D341Med (cell line): ENCODE results near the gene SETD3.
A peak's percentile ranks its signal among the peaks of the same experiment; 100 is the strongest.

ENCODE experiments used
- DNase-seq: peaks from one replicate; pipeline ENCODE4 v3.0.0; 2012; ENCODE audit warnings: low spot score

The SETD3 gene

DNA sequence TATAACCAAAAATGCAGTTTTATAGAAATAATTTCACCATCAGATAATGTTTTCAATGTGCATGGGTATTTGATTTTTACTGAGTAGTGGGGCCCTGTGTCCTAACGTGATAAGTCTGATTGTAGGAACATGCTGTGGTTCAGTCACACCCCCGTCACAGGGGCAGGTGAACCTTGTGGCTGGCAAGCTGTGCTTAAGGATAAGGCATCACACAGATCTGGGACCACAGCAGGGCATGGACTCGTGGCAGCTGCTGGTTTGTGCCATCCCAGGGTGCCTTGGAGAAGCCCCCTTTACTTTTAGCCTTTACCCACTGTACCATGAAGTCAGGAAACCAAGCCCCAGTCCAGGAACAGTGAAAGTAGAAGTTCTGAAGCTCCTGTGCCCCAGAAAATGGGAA lies 17.2 kb upstream of the SETD3 start:
- no peak for DNase-seq

DNA sequence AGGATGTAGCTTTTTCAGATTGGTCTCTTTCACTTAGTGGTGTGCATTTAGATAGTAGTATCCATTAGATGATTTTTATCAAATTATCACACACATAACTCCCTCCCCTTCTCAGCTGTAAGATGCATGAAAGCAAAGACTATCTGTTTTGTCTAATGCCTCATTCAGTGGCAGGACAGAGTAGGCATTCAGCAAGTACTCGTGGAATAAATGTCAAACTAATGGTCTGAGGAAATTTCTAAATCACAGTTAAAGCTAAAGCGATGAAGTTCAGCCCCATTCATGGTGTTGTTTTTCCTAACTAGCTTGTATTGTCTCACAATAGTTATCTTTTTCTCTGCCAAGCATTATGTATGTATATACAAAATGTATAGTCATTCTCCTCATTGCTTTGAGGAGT lies 16.7 kb upstream of the SETD3 start:
- DNase-seq, result no peak

DNA sequence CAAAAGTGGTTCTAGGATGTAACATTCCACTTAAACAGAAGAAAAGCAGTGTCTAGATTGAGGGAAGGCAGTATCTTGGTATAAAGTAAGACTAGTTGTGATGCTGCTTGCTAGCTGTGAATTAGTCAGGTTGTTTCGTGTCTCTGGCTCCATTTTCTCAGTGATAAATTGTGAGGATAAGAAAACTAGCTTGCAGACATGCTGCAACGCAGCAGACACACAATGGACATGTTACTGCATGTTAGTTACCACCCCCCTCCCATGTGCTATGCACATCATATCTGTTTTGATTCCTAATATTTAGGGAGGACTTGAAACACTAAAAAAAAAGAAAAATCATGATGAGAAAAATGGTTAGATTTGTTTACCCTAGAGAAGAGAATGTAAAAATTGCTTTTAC lies 3.4 kb upstream of the SETD3 start:
- DNase-seq, result no peak

DNA sequence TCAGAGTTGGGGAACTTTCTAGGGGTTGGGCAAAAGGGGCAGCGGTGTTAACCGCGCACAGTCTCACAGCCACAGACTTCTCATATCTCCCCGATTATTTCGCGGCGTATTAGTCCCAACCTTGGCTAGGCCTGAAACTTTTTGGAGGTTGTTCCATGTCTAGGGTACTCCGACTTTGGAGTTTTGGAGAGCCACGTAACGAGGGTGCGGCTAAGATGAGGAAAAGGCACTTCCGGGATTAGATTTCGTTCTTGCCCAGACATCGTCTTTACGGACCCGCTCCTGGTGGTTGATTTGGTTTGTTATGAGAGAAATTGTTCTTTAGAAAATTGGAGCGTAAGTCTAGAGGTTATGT lies 1.1 kb upstream of the SETD3 start:
- no peak for DNase-seq

DNA sequence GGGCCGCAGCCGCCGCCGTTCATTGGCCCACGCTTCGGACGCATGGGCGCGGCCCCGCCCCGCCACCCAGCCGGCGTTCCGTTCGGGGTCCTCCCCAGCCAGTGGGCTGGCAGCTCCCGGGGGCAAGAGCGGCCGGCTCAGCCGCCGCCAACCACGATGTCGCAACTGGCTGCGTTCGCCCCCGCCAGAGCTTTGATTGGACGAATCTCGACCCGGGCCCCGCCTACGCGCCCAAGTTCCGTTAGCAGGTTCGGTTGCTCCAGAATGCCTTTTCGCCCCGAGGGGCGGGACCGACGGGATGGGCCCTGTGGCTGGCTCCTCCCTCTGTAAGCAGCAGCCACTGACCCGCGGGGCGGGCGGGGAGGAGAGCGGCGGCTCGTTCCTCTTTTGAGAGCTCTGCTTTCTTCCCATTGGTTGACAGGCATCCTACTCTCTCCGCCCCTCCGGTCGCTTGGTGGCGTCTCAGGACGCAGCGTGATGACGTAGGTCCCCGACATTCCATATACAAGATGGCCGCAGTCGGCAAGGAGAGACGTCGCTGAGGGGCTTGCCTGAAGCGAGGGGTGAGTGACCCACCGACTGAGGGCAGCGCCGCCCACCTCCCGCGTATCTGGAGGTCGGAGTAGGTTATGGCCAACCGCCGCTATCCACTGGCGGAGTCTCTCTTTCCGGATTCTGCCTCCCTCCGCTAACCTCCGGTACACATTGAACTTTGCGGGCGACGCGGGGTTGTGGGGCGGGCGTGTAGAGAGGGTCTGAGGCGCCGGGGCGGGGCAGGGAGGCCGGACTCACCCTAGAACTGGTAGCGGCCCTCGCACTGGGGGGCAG lies 472 bp upstream of the SETD3 start, which contains the start of gene CCNK:
CCNK (plus strand) TSS at position 493 of the 828 bp plus-strand sequence. CDS start 11,269 bp downstream, outside the sequence.
- DNase-seq, result peak; percentile 97

DNA sequence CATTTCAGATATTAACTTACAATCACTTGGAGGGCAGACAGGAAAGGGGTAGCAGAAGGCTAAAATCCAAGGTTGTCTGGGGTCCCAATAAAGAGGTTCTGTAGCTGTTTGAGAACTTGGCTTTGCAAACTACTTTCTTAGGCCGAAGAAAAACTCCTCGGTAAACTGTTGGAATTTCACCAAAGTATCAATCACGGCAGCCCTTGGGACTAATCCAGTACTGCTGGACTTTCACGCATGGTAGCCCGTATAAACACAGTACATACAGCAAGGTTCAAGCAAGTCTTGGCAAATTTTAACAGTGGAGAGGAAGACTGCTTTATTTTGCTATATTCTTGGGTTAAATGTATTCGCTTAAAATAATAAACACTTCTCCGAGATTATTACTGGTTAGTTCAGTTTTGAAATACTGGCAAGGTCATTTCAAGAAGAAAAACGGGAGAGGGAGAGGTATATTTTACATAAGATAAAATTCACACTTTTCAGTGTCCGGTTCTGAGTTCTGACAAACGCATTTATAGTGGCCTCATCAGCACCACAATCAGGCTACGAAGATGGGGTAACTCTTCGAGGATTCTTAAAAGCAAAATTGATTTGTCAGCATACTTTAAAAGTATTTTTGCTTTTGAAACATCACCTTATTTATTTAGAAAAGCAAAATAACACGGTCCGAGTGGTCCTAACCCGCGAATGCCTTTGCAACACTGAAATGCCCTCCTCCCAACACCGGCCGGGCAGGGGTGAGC lies 1.3 kb downstream of the SETD3 start:
- DNase-seq, result no peak

DNA sequence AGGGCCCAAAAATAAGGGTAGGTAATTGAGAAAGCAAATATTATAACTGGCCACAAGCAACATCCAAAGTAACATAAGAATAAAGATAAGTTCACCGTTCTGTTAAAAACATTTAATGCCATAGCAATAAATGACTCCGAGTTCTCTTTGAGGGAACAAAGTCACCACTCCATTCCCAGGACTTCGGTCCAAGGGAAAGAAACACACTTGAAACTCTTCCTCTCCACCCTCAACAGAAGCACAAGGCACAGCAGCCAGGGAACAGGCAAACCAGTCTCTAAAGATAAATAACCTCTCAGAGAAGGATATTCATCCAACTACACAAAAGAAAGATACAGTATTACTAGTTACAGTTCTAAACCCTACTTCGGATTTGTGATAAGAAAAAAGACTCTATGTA lies 2.5 kb downstream of the SETD3 start:
- DNase-seq, result no peak

DNA sequence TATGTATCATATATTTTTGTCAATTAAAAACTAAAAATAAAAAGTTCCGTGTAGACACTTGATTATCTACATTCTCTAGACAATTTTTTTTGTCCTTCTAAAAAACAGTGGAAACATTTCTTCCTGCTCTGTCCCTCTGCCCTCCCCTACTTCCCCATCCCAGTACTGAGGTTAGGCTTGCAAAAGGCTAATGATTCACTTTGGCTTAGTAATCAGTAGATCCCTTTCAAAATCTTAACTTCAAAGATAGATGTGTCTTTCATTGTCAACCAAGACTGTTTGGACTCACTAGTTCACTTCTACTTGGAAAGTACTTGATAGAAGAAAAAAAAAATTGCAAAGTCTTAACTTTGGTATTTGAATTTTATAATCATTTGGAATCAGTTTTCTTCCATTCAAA lies 3.8 kb downstream of the SETD3 start:
- DNase-seq, result no peak

DNA sequence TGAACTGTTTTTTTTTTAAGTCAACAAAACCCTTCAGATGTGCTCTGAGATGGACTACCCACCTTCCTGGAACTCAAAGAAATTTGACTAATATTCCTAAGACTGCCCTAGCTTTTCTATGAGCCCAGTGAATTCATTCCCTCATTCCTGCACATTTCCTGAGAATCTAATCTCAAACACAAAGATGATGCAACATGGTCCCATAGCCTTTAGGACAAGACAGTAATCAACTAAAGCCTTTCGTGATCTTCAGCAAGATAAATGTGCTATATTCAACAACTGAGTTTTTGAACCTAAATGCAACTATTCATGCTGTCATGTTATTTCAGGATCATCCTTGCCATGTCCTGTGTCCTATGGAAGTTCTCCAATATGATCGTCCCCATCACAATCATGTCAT lies 5.0 kb downstream of the SETD3 start:
- DNase-seq, result no peak

DNA sequence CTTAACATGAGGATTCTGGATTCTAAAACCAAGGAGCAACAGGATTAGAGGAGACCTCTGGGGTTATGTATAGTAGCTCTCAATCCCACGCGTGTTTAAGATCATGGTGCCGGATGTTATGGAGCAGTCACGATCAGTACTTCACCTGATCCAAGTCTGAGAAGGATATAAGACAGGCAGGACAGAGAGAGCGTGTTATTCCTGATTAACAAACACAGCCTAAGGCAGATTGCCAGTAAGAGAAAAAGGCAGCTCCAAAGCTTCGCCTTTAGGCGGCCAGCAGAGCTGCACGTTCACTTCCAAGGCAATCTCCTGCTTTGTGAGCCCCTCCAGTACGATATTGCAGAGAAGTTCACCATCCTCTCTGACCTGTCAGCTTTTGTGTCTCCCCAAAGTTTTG lies 5.5 kb downstream of the SETD3 start:
- peak; percentile 42 for DNase-seq

DNA sequence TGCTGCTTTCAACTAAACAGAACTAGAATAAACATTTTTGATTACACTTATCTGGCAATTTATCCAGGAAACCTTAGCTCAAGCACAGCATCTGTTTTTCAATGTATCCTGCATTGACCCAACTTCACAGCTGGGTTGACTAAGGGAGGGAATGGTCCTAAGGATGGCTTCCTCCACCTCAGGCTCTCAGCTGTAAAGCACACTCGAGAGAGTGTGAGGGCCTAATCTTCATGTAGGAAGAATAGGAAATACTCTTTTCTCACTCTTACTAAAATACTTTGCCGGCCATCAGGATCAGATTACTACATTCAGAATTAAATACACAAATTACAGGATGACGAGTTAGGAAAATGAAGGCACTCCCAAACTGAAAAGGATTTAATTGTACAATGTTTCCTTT lies 7.2 kb downstream of the SETD3 start:
- DNase-seq, result no peak

DNA sequence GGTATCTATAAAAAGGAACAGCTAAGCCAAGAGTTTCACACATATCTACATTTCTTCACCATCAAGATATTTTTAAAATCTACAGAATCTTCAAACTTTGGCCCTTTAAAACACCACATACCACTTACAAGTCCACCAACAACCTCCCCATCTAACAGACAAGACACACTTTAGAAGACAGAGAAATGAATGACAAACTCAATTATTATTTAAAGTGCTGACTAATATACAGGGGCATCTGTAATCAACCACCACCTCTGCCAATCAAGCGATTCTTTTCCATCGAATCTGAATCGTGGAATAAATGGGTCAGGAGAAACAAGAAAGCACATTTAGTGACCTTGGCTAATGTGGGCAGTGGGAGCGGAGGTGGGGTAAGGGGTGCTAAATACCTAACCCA lies 7.7 kb downstream of the SETD3 start:
- no peak for DNase-seq

DNA sequence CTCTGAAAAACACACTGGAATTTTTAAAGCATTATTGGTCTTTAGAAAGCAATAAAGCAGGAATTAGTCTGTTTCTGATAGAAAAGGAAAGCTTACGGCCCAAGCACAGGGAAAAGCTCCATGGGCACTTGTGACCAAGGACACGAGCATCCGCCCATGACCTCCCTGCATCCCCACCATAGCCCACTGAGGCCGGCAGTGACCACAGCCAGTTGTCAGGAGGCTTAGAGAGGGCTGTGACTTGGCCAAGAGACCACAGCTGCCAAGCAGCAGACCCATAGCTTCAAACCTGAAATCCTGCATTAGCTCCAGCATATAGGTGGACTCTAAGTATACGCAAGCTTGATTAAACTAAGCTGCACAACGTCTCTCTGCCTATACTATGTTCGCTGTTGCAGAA lies 8.9 kb downstream of the SETD3 start:
- no peak for DNase-seq

DNA sequence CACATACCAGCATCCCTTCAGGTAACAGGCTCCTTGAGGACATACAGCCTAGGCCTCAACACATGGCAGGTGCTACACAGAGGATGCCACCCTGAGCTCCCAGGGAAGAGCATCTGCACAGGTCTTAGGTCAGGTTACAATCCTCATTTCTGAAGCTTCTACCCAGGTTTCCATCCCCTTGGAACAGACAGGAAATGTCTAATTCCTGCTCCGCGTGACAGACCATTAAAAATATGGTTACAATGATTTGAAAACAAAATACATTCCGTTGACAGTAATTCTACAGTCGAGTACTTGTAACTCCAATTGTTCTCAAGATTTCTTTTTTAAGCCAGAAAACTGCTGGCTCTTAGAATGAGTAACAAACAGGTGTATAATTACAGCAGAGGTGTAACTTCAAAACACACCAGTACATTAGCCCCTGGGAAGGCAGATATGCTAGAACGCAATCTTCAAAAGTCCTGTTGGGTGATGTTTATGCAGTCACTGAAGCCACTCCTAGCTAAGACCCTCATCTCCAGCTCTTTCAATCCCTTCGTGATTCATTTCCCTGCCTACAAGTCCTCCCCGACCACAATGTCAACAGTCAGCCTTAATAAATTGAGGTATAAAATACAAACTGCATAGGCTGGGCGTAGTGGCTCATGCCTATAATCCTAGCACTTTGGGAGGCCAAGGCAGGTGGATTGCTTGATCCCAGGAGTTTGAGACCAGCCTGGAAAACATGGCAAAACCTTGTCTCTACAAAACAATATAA lies 11.6 kb downstream of the SETD3 start:
- no peak for DNase-seq

DNA sequence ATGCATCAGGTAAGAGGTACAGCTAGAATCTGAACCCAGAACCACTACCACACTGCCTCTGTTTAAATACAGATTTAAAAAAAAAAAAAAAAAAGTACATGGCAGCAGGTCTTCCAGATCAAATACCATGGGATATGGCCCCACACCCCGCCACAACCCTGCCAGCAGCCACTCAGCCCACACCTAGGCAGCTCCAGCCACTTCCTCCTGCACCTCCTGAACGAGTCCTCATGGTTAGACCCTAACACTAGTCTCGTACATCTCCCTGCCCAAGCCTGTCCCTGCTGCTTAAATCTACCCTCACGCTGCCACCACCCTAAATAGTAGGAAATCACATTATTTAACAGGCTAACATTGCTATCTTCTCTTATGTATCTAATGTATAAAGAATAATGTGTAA lies 12.6 kb downstream of the SETD3 start:
- DNase-seq, result no peak

DNA sequence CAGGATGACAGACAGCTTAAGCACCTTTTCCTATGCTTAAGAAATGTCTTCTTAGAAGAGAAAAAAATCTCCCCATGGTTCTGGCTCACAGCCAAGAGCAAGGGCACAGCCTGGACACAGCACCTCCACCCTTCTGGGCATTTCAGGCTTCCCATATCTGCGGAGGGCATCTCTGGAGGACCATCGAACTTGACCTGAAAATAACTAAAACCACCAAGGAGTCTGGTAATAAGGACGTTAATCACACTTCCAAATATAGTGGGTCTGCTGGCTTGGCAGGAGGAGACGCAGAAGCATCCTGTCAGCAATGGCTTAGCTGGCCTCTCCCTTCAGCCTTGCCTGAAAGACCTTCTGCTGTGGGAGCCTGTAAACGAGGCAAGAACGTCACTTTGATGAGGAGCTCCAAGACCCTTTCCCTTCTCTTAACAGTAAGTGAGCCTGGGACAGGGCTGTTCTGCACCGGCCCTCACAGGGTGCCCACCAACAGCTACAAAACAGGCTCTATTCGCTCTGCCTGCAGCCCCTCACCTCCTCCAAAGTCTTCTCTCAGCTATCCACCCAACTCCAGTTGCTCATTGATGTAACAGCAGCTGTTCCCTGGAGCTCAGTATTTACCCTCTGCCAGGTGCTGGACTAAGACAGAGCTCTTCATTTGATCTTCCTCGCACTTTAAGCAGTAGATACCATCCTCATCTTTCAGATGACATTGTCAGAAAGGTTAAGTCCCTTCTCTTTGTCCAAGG lies 13.2 kb downstream of the SETD3 start:
- peak; percentile 38 for DNase-seq

DNA sequence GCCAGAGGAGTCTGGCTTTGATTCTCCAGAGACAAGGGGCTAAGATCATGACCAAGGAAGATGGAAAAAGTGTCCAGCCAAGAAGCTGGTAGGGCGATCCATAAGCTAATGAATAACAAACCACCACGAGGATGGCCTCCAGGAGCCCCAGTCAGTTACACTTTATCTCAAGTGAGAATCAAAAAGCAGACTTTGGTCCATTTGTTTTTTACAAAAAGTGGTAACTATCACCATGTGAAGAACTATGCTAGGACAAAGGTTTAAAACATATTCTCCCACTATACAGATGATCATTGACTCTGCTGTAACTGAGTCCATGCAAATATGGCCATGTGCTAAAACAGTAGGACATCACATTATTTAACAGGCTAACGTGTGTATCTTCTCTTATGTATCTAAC lies 13.9 kb downstream of the SETD3 start:
- DNase-seq, result no peak

DNA sequence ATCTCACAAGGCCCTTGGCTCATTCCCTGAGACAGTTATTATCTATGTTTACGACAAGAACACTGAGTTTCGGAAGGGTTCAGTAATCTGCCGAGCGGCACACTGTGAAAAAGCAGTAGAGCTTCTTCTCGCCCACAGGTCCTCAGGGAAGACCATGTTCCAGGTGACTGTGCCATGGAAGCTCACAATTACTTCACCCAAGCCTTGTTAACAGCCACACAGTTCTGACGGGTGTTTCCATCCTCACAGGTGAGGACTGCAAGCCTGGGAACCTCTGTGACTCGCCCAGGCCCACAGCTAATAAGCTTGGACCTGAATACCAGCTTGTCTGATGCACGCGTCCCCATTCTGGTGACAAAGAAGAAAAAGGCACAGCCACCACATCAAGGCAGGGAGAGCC lies 15.4 kb downstream of the SETD3 start:
- DNase-seq, result no peak

DNA sequence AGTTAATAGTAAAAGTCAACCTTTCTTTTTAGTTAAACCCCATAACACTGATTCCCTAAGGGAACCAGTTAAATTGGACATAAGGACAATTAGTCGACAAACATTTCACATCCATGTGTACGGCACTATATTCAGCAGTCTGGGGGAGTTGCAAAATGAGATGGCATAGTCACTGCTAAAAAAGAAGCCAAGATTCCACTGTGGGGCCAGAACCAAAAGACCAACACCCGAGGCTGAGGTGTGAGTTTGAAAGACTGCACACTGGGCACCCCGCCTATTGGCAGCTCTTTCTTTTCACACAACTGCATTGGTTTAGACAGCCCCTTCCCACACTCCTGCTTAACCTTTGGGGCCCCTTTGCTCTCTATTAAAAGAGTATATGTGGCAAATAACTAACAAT lies 16.7 kb downstream of the SETD3 start:
- DNase-seq, result no peak

DNA sequence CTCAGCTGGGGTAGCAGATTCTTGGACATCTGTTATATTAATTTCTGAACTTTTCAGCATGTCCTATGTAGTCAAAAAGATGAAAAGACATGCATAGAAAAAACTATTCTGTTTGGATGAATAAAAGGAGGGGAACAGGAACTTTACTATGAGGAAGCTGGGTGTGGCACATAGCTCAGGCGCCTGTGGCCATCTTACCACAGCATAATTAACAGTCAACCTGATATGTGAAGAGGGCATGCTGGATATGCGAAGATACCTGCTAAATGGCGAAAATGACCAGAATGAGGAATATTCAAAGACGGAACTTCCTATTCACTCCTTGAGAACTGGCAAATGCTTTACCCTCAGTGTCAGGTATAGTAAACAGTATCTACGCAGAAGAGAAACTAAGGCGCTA lies 18.4 kb downstream of the SETD3 start:
- DNase-seq, result no peak

DNA sequence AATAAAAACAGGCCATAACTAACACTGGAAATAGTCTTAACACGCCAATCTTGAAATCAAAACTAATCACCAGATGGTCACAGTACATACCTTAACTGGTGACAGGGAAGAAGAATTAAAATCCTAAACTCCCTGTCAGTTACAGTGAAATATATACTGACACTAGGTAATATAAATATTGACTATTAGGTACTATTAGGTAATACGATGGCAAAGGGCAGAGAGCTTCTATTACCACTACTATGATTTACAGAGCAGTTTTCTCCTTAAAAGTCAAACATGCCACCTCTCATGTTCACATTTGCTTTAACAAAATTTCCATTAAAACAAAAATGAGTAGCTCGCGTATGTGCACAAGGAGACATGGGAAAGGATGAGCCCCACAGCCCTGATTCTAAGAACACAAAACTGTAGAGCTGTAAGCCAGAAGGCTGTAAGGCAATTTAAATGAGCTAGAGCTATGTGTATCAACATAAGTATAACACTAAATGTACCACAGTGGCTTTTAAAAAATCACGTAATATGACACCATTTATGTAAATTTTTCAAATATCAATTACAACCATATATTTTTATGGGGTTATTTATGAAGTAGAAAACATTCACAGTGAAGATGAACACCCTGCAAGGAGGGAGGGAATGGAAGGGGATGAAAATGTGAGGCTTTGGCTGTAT lies 19.1 kb downstream of the SETD3 start:
- DNase-seq, result no peak

DNA sequence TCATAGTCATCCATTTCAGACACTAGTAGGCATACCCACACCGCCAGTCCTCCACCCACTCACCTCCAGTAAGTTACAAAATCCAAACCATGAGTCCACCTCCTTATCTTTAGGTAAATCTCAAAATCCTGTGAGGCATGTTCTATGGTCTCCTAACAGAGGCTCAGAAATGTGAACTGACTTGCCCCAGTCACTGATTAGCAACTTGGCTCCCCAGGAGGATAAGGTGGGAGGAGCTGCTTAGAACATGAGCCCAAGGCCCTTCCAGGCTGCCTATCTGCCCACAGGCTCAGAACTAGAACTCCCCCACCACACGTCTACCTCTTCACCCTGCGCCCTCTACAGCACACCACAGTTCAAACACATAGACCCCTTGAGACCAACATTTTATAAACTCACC lies 19.9 kb downstream of the SETD3 start:
- DNase-seq, result peak; percentile 42
